ENCODE data around the gene H2BW1. TPM values are rescaled to one million over a fixed set of nuclear protein-coding genes. Genes with fewer than 3 reads are reported as not detected.

The H2BW1 gene, protein sequence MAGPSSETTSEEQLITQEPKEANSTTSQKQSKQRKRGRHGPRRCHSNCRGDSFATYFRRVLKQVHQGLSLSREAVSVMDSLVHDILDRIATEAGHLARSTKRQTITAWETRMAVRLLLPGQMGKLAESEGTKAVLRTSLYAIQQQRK
- not detected in 2 replicates for total RNA-seq

DNA sequence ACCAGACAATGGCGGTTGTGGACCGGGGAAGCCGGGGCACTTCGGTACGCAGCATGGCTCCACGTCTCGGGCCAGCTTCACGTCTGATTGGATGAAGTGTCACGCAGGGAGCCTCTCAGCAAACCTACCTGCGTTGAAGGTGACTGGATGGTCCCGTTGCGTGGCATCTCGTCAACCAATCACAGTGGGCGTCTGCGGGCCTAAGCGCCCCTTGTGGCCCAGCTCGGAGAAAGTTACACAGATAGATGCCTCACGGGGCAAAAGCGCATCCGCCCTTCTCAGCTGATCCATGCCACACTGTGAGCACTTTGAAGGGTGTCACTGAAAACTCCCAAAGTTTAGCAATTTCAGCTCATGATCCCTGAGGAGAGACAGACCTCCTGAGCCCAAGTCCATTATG, at the start of gene H2BW1:
H2BW1 (minus strand) TSS at position 103 of the 400 bp plus-strand sequence. CDS start 132 bp downstream, outside the sequence.

DNA sequence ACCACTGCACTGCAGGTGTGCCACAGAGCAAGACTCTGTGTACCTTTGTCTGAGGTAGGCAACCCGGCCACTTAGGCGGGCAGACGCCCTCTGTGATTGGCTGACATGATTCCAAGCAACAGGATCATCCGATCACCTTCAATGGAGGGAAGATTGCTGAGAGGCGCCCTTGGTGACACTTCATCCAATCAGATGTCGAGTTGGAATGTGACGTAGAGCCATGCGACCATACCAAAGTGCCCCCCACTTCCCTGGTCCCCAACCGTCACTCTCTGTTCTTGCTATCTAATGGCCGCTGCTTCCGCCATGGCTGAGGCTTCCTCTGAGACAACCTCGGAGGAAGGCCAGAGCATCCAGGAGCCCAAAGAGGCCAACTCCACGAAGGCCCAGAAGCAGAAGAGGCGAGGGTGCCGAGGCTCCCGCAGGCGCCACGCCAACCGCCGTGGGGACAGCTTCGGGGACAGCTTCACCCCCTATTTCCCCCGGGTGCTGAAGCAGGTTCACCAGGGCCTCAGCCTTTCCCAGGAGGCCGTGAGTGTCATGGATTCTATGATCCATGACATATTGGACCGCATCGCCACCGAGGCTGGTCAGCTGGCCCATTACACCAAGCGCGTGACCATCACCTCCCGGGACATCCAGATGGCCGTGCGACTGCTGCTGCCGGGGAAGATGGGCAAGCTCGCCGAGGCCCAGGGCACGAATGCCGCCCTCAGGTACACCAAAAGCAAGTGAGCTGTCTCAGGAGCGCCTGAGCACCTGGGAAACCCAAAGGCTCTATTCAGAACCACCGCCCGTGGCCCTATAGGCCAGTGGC, 26.4 kb upstream of the H2BW1 start, which contains the start of gene H2BW2:
H2BW2 (plus strand) TSS at position 268 of the 817 bp plus-strand sequence; CDS start at position 307, 39 bp downstream.

DNA sequence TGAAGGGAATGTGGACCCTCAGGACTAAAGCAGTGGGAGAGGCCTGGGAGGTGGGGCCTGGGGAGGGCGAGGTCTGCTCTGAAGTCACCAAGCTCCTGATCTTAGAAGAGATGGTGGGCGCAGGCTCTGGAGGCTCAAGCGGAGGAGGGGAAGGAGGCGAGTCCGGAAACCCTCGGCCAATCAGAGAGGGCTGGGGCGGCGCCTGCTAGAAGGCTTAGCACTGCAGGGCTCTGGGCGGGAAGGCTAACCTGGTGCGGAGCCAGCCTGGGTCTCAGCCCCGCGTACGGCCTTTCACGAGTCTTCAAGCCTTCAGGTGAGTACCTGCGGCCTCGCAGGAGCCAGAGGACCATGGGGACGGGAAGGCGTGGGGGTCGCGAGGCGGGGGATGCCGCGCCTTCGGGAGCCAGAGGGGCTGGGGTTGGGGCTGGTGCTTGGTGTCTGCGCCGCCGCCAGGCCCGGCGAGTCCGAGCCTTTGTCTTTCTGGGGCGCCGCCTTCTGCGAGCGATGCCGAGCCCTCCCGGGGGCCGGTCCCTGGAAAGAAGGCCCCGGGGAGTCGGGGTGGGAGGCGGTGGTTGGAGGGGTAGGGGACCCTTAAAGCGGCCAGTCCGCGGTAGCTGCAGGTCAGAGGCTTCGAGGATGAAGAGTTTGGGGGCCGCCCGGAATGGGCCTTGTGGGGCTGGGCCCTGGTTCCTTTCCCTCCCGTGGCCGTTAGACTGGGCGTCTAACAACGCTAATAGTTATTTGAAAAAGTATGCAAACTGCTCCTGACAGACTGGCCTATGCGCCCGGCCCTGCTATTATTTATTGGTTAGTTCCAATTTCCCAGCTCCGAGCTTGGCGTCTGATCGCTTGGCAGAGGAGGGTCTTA, 50.9 kb downstream of the H2BW1 start, which contains the start of gene TMSB15B:
TMSB15B (plus strand) TSS at position 217 of the 868 bp plus-strand sequence.

Other genes with a start within 250 kb of the H2BW1 start
- not detected in 2 replicates for gene PLP1, start 236.9 kb downstream of the H2BW1 start, total RNA-seq
- gene RAB9B, start 181.5 kb downstream of the H2BW1 start, total RNA-seq = under 0.01 TPM in 1 of 2 replicates, not detected in the other
- gene TMSB15B, start 51.1 kb downstream of the H2BW1 start, total RNA-seq = 0.64 and 7.2 TPM in 2 replicates
- not detected in 2 replicates for gene H2BW2, start 26.2 kb upstream of the H2BW1 start, total RNA-seq
- 0.21 and 2.2 TPM in 2 replicates for gene TMSB15C, start 62.5 kb upstream of the H2BW1 start, total RNA-seq
- under 0.01 TPM in 1 of 2 replicates, not detected in the other for gene ZCCHC18, start 98.8 kb upstream of the H2BW1 start, total RNA-seq
- 2.3 and 3.6 TPM in 2 replicates for gene SLC25A53, start 143.3 kb upstream of the H2BW1 start, total RNA-seq
- gene FAM199X, start 152.7 kb upstream of the H2BW1 start, total RNA-seq = 29.4 and 35.8 TPM in 2 replicates
- not detected in 2 replicates for gene ESX1, start 241.2 kb upstream of the H2BW1 start, total RNA-seq

Data from tracheal epithelial cell (primary cell).